Activated naive CD8-positive, alpha-beta T cell treated with anti-CD3 and anti-CD28 coated beads, Interleukin-2, amount 50 U/mL, for 24 hours (primary cell): ENCODE data around the gene PAPPA2.

ENCODE experiments used
- ATAC-seq: fragments of 150-1000 bp; cut with Tn5 transposase; one replicate; pipeline ENCODE4 v1.10.0; 2021
- DNase-seq: peaks from one replicate; pipeline ENCODE4 v3.0.0; 2021
- H3K27ac Mint-ChIP-seq: one replicate; pipeline ENCODE4 v1.8.0; 2021; ENCODE audit warnings: mild to moderate bottlenecking, mixed read lengths
- H3K27me3 Mint-ChIP-seq: one replicate; pipeline ENCODE4 v1.8.0; 2021; ENCODE audit warnings: mixed read lengths
- H3K36me3 Mint-ChIP-seq: one replicate; pipeline ENCODE4 v1.8.0; 2021; ENCODE audit warnings: low read depth, mixed read lengths
- H3K4me1 Mint-ChIP-seq: one replicate; pipeline ENCODE4 v1.8.0; 2021; ENCODE audit warnings: mixed read lengths
- H3K4me3 Mint-ChIP-seq: one replicate; pipeline ENCODE4 v1.8.0; 2021; ENCODE audit warnings: mild to moderate bottlenecking, moderate library complexity, mixed read lengths
- H3K9me3 Mint-ChIP-seq: one replicate; pipeline ENCODE4 v1.8.0; 2021; ENCODE audit warnings: mixed read lengths

The PAPPA2 gene

GRCh38 chr1:176878750-176879536 lies 416.0 kb downstream of the PAPPA2 start:
- Mint-ChIP-seq H3K4me3 (no peak overlapping the region), H3K27me3 (no peaks in the 10 kb centered on the region), H3K27ac (no peak overlapping the region), H3K36me3 (no peaks in the 10 kb centered on the region), H3K9me3 (no peaks in the 10 kb centered on the region), H3K4me1 (no peaks in the 10 kb centered on the region)
- DNase-seq, result no peak
- ATAC-seq, result no peak

GRCh38 chr1:176879784-176880620 lies 417.0 kb downstream of the PAPPA2 start:
- H3K27me3 Mint-ChIP-seq, result no peaks in the 10 kb centered on the region
- DNase-seq, result no peak
- H3K4me3 Mint-ChIP-seq, result no peak overlapping the region
- H3K36me3 Mint-ChIP-seq, result no peaks in the 10 kb centered on the region
- no peaks in the 10 kb centered on the region for H3K9me3 Mint-ChIP-seq
- H3K27ac Mint-ChIP-seq, result no peak overlapping the region
- ATAC-seq, result no peak
- no peaks in the 10 kb centered on the region for H3K4me1 Mint-ChIP-seq

- H3K4me1 Mint-ChIP-seq, result no peaks in the 10 kb centered on the region
- DNase-seq, result peak; percentile 56
- no peak overlapping the region for H3K27ac Mint-ChIP-seq
- no peak overlapping the region for H3K4me3 Mint-ChIP-seq
- no peak for ATAC-seq
- no peaks in the 10 kb centered on the region for H3K9me3 Mint-ChIP-seq
- no peaks in the 10 kb centered on the region for H3K27me3 Mint-ChIP-seq
- no peaks in the 10 kb centered on the region for H3K36me3 Mint-ChIP-seq
Measured at GRCh38 chr1:176880955-176881595, 418.1 kb downstream of the PAPPA2 start.

GRCh38 chr1:176884286-176884685 lies 421.3 kb downstream of the PAPPA2 start:
- Mint-ChIP-seq H3K36me3 (no peaks in the 10 kb centered on the region), H3K4me3 (no peak overlapping the region), H3K27me3 (no peaks in the 10 kb centered on the region), H3K9me3 (no peaks in the 10 kb centered on the region), H3K4me1 (no peaks in the 10 kb centered on the region), H3K27ac (no peak overlapping the region)
- DNase-seq (no peak), ATAC-seq (no peak)

- no peak overlapping the region for H3K4me3 Mint-ChIP-seq
- H3K27me3 Mint-ChIP-seq, result no peaks in the 10 kb centered on the region
- H3K27ac Mint-ChIP-seq, result no peak overlapping the region
- H3K36me3 Mint-ChIP-seq, result no peaks in the 10 kb centered on the region
- DNase-seq, result no peak
- no peaks in the 10 kb centered on the region for H3K9me3 Mint-ChIP-seq
- no peak for ATAC-seq
- H3K4me1 Mint-ChIP-seq, result no peaks in the 10 kb centered on the region
Measured at GRCh38 chr1:176884911-176885310, 421.9 kb downstream of the PAPPA2 start.

GRCh38 chr1:176885341-176885740 lies 422.4 kb downstream of the PAPPA2 start:
- DNase-seq, result no peak
- Mint-ChIP-seq H3K4me3 (no peak overlapping the region), H3K4me1 (no peaks in the 10 kb centered on the region), H3K27ac (no peak overlapping the region), H3K36me3 (no peaks in the 10 kb centered on the region), H3K9me3 (no peaks in the 10 kb centered on the region), H3K27me3 (no peaks in the 10 kb centered on the region)
- ATAC-seq, result no peak

GRCh38 chr1:176885751-176886150 lies 422.8 kb downstream of the PAPPA2 start:
- ATAC-seq, result no peak
- no peaks in the 10 kb centered on the region for H3K9me3 Mint-ChIP-seq
- H3K4me1 Mint-ChIP-seq, result no peaks in the 10 kb centered on the region
- no peak overlapping the region for H3K27ac Mint-ChIP-seq
- no peaks in the 10 kb centered on the region for H3K27me3 Mint-ChIP-seq
- H3K36me3 Mint-ChIP-seq, result no peaks in the 10 kb centered on the region
- no peak for DNase-seq
- no peak overlapping the region for H3K4me3 Mint-ChIP-seq

GRCh38 chr1:176888471-176889032 lies 425.6 kb downstream of the PAPPA2 start:
- Mint-ChIP-seq H3K36me3 (no peaks in the 10 kb centered on the region), H3K27me3 (no peaks in the 10 kb centered on the region), H3K4me1 (no peaks in the 10 kb centered on the region), H3K9me3 (no peaks in the 10 kb centered on the region), H3K4me3 (no peak overlapping the region), H3K27ac (no peak overlapping the region)
- ATAC-seq (no peak), DNase-seq (no peak)

GRCh38 chr1:176893625-176894352 lies 430.8 kb downstream of the PAPPA2 start:
- Mint-ChIP-seq H3K27ac (no peak overlapping the region), H3K4me3 (no peak overlapping the region), H3K9me3 (no peaks in the 10 kb centered on the region), H3K36me3 (no peaks in the 10 kb centered on the region), H3K4me1 (peaks cover 3% of the 10 kb centered on the region), H3K27me3 (peaks cover 4% of the 10 kb centered on the region)
- ATAC-seq, result no peak
- no peak for DNase-seq

- H3K27me3 Mint-ChIP-seq, result peaks cover 4% of the 10 kb centered on the region
- ATAC-seq, result no peak
- H3K27ac Mint-ChIP-seq, result no peak overlapping the region
Measured at GRCh38 chr1:176894450-176894849, 431.5 kb downstream of the PAPPA2 start.

More at GRCh38 chr1:176894450-176894849, 431.5 kb downstream of the PAPPA2 start:
- DNase-seq, result no peak
- Mint-ChIP-seq H3K4me3 (no peak overlapping the region), H3K4me1 (peaks cover 3% of the 10 kb centered on the region), H3K9me3 (no peaks in the 10 kb centered on the region), H3K36me3 (no peaks in the 10 kb centered on the region)
